Lower leg skin (tissue), 3 donors: ENCODE results near the gene RIBC2.

Experiments
- CTCF ChIP-seq, 3 donors: fragments of 450-650 bp; IDR thresholded peaks; one replicate each; pipeline ENCODE4 v1.5.1; 2016; ENCODE audit warnings: antibody characterized with exemption in 3 of 3, mild to moderate bottlenecking in 3 of 3, moderate library complexity in 2 of 3
- POLR2A ChIP-seq, 2 donors: fragments of 450-650 bp; IDR thresholded peaks; one replicate each; pipeline ENCODE4 v1.6.1; 2016 to 2017; ENCODE audit warnings: antibody characterized with exemption in 2 of 2, mild to moderate bottlenecking in 1 of 2, moderate library complexity in 1 of 2

- TF ChIP-seq CTCF (IDR thresholded peaks at IDR 0.05) = no peak
- TF ChIP-seq POLR2A (IDR thresholded peaks at IDR 0.05) = no peak
Measured at GRCh38 chr22:45421349-45422055, 8.0 kb downstream of the RIBC2 start.
